ENCODE results near the gene CCL21.

The CCL21 gene

GRCh38 chr9:34717996-34718614 lies 8.2 kb upstream of the CCL21 start:
- no peak for DNase-seq (ENCODE audit: insufficient read length, low spot score)

GRCh38 chr9:34716711-34717110 lies 6.8 kb upstream of the CCL21 start:
- FAIRE-seq (no peak), DNase-seq (ENCODE audit: insufficient read length, low spot score) (no peak)
- no peak for TF ChIP-seq CTCF (IDR thresholded peaks at IDR 0.05; ENCODE audit: insufficient read depth, missing control alignments)

More at GRCh38 chr9:34717996-34718614, 8.2 kb upstream of the CCL21 start:
- FAIRE-seq, result no peak
- TF ChIP-seq CTCF (IDR thresholded peaks at IDR 0.05; ENCODE audit: insufficient read depth, missing control alignments), result no peak

GRCh38 chr9:34715639-34716215 lies 5.8 kb upstream of the CCL21 start:
- no peak for DNase-seq (ENCODE audit: insufficient read length, low spot score)
- no peak for TF ChIP-seq CTCF (IDR thresholded peaks at IDR 0.05; ENCODE audit: insufficient read depth, missing control alignments)
- no peak for FAIRE-seq

GRCh38 chr9:34714007-34714406 lies 4.1 kb upstream of the CCL21 start:
- no peak for FAIRE-seq
- no peak for DNase-seq (ENCODE audit: insufficient read length, low spot score)
- TF ChIP-seq CTCF (IDR thresholded peaks at IDR 0.05; ENCODE audit: insufficient read depth, missing control alignments), result no peak

DNA sequence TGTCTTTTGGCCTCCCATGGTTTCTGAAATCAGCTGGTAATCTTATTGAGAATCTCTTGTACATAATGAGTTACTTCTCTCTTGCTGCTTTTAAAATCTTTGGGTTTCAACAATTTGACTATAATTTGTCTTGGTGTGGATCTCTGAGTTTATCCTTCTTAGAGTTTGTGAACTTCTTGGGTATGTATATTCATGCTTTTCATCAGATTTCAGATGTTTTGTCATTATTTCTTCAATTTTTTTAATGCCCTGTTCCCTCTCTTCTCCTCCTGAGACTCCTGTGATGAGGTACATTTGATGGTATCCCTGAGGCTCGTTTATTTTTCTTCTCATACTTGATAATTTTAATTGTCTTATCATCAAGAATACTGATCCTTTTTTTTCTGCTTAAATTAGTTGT lies 2.2 kb upstream of the CCL21 start:
- FAIRE-seq, result no peak
- no peak for TF ChIP-seq CTCF (IDR thresholded peaks at IDR 0.05; ENCODE audit: insufficient read depth, missing control alignments)

GRCh38 chr9:34709196-34709978 lies 549 bp downstream of the CCL21 start:
- TF ChIP-seq CTCF (IDR thresholded peaks at IDR 0.05; ENCODE audit: insufficient read depth, missing control alignments), result no peak
- DNase-seq (ENCODE audit: insufficient read length, low spot score), result no peak
- FAIRE-seq, result no peak

More for the DNA sequence above, 2.2 kb upstream of the CCL21 start:
- no peak for DNase-seq (ENCODE audit: insufficient read length, low spot score)

GRCh38 chr9:34707130-34707529 lies 2.8 kb downstream of the CCL21 start:
- no peak for DNase-seq (ENCODE audit: insufficient read length, low spot score)
- no peak for TF ChIP-seq CTCF (IDR thresholded peaks at IDR 0.05; ENCODE audit: insufficient read depth, missing control alignments)
- no peak for FAIRE-seq

All from D721Med (cell line).